ENCODE measurements around the gene ZNF611.
A peak's percentile ranks its signal among the peaks of the same experiment; 100 is the strongest.
"Not testable (repeated sequence)": the region's sequence is repeated elsewhere in the genome, so short reads cannot be mapped to it uniquely, and the experiment has no call there.

Gene ZNF611

DNA sequence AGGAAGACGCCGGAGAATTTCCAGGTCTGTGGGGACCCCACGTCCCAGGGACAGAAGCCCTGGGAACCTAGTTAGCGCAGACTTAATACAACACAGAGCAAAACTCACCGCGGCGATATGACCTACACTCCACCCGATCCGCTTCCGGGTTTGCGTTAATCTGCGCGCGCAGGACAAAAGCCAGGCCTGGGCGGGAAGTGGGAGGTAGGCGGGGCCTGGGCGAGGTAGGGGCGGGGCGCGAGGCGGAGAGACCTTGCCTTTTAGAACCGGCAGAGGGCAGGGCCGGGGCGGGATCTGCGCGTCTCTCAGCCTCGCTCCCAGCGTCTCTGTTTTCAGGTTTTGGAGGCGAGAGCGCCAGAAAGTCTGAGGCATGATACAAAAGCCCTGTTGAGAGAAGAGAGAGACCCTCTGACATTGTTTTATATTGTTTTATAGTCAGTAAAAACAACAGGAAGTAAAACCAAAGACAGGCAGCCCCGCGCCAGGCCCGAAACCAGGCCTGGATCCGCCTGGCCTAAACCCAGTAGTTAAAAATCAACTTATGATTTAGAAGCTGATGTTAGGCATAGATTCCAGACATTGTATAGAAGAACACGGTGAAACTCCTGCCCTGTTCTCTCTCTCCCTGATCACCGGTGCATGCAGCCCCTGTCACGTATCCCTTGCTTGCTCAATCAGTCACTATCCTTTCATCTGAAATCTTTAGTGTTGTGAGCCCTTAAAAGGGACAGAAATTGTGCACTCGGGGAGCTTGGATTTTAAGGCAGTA, at the start of gene ZNF611:
TSS of gene ZNF611 (minus strand) at position 152 of the 769 bp plus-strand sequence. CDS start 19,150 bp downstream, outside the sequence.
- ChIA-PET CTCF (interaction anchor here (0.7 kb wide), 1 partner anchor 420 kb away, joined by 5 read pairs; no protein-coding TSS in a partner anchor), POLR2A (ENCODE audit: low non-redundant PET) (interaction anchor here (0.6 kb wide), 1 partner anchor 449 kb away, joined by 8 read pairs; no protein-coding TSS in a partner anchor)
- H3K27ac ChIP-seq, result peak within 1 kb of the TSS; percentile 84
- peak; percentile 91 for DNase-seq (ENCODE audit: low spot score)
- TF ChIP-seq, protein P1, sequence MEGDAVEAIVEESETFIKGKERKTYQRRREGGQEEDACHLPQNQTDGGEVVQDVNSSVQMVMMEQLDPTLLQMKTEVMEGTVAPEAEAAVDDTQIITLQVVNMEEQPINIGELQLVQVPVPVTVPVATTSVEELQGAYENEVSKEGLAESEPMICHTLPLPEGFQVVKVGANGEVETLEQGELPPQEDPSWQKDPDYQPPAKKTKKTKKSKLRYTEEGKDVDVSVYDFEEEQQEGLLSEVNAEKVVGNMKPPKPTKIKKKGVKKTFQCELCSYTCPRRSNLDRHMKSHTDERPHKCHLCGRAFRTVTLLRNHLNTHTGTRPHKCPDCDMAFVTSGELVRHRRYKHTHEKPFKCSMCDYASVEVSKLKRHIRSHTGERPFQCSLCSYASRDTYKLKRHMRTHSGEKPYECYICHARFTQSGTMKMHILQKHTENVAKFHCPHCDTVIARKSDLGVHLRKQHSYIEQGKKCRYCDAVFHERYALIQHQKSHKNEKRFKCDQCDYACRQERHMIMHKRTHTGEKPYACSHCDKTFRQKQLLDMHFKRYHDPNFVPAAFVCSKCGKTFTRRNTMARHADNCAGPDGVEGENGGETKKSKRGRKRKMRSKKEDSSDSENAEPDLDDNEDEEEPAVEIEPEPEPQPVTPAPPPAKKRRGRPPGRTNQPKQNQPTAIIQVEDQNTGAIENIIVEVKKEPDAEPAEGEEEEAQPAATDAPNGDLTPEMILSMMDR (conservative IDR thresholded peaks at IDR 0.05; ENCODE audit: low read depth), result peak; percentile 41

DNA sequence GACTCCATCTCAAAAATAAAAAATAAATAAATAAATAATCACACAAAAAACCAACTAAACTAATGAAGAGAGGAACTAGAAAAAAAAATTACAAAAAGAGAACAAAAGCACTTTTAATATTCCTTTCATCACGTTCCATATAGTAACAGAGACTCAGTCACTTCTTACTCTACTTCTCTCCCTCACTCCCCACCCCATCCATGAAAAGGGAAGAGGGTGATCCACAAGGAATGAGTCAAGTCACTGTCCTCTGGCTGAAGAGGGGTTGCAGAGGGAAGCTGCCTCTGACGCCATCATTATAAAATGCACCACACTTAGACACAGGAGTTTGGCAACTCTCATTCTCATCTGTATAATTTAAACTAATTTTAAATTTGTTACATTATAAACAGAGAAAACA, 48.0 kb upstream of the ZNF611 start:
- CTCF ChIA-PET; H3K27ac ChIP-seq; DNase-seq (ENCODE audit: low spot score); POLR2A ChIA-PET (ENCODE audit: low non-redundant PET): not testable (repeated sequence)

DNA sequence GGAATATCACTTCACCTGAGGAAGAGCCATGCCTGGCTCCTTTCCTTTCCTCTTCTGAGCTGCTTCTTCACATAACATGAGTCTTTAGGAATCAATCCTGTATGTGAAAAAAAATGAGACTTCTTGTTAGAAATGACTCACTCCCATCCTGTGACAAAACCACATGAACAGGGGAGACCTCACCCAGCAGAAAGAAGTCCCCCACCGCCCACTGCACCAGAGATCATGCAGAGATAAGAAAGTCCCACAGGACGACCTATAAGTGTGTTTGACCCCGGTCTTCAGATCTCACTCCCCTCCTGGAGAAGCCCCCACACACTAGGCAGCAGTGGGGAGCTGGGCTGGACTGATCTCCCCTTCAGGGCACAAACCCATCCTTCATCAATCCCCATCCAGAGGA, 44.0 kb upstream of the ZNF611 start:
- DNase-seq (ENCODE audit: low spot score), result no peak
- ChIA-PET POLR2A (ENCODE audit: low non-redundant PET) (no interaction called here), CTCF (no interaction called here)
- TF ChIP-seq, protein P1 (conservative IDR thresholded peaks at IDR 0.05; ENCODE audit: low read depth), result no peak
- H3K27ac ChIP-seq, result no peak overlapping the region

DNA sequence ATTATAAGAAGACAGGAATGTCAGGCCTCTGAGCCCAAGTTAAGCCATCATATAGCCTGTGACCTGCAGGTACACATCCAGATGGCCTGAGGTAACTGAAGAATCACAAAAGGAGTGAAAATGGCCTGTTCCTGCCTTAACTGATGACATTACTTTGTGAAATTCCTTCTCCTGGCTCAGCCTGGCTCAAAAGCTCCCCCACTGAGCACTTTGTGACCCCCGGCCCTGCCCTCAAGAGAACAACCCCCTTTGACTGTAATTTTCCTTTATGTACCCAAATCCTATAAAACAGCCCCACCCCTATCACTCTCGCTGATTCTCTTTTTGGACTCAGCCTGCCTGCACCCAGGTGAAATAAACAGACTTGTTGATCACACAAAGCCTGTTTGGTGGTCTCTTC, 21.6 kb upstream of the ZNF611 start:
- DNase-seq (ENCODE audit: low spot score); H3K27ac ChIP-seq; POLR2A ChIA-PET (ENCODE audit: low non-redundant PET); CTCF ChIA-PET: not testable (repeated sequence)

DNA sequence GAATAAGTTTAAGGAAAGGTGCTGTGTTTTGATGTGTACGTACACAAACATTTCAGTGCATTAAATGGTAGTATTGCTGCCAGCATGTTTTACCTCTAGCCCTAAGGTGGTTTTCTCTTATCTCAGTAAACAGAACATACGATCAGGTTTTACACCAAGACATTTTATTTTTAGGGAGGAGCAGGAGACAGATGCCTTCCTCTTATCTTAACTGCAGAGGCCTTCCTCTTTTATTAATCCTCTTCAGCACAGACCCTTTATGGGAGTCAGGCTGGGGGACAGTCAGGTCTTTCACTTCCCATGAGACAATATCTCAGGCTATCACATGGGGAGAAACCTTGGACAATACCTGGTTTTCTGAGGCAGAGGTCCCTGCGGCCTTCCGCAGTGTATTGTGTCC, 14.9 kb upstream of the ZNF611 start:
- H3K27ac ChIP-seq, result no peak overlapping the region
- POLR2A ChIA-PET (ENCODE audit: low non-redundant PET), result no interaction called here
- CTCF ChIA-PET, result no interaction called here
- TF ChIP-seq, protein P1 (conservative IDR thresholded peaks at IDR 0.05; ENCODE audit: low read depth), result no peak
- no peak for DNase-seq (ENCODE audit: low spot score)

DNA sequence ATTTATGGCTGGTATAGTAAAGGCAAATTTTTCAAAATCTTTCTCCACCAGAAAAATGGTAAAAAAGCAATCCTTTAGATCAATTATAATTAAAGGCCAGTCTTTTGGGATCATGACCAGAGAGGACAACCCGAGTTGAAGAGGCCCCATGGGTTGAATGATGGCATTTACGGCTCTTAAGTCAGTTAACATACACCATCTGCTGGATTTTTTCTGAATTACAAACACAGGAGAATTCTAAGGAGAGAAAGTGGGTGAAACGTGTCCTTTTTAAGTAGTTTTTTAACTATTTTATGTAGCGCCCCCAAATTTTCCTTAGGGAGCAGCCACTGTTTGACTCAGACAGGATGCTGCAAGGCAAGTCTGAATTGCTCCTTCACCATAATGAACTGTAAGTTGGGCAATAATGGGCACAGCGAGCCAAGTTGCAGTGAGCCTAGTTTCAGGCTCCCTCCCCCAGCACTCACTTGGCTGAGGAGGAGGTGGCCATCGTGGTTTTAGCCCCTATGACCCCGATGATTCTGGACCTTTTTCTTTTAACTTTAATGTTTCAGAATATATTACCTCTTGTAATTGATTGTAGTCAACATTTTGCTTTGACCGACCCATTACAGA, 13.6 kb upstream of the ZNF611 start:
- CTCF ChIA-PET, result no interaction called here

DNA sequence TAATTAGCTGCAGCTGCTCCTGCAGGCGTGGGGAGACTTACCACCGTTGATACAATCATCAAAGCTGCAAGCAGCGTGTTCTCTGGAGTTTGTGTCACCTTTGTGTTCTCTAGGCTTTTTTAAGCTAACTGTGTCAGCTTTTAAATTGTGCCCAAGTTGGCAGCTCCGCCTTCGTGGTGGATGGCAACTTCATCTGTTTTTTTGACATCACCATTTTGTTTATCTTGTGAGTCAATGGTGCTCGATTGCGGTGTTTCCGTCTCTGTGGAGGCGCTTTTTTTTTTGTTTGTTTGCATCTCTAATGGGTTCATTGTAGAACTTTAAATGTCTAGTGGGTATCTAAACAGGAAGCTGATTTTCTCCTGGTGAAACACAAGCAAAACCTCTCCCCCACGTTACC, 11.1 kb upstream of the ZNF611 start:
- H3K27ac ChIP-seq; DNase-seq (ENCODE audit: low spot score); POLR2A ChIA-PET (ENCODE audit: low non-redundant PET); CTCF ChIA-PET: not testable (repeated sequence)

More for the DNA sequence above, 13.6 kb upstream of the ZNF611 start:
- peak; percentile 18 for DNase-seq (ENCODE audit: low spot score)
- TF ChIP-seq, protein P1 (conservative IDR thresholded peaks at IDR 0.05; ENCODE audit: low read depth), result no peak
- no peak overlapping the region for H3K27ac ChIP-seq
- POLR2A ChIA-PET (ENCODE audit: low non-redundant PET), result no interaction called here

DNA sequence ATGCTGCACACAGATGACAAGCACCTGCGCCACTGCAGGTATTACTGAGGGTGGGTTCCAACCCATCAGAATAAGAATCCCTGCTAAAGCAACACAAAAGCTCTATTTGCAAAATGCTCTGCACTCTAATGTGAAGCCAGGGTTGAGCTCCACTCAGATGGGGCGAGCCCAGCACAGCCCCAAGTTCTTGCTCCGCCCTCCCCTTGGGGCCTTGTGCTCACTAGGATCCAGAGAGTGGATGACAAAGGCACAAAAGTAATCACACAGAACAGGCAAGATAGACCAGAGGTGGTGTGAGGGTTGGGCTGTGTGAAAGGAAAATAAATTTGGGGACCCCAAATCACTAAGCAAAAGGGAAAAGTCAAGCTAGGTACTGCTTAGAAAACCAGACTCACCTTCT, 8.2 kb upstream of the ZNF611 start:
- DNase-seq (ENCODE audit: low spot score), result no peak
- no peak overlapping the region for H3K27ac ChIP-seq
- ChIA-PET POLR2A (ENCODE audit: low non-redundant PET) (no interaction called here), CTCF (no interaction called here)
- TF ChIP-seq, protein P1 (conservative IDR thresholded peaks at IDR 0.05; ENCODE audit: low read depth), result no peak
